Stimulated activated naive CD8-positive, alpha-beta T cell treated with anti-CD3 and anti-CD28 coated beads, Interleukin-15, Interleukin-2, amounts not matched to agents 100 U/mL and 50 U/mL, for 24 hours (primary cell): ENCODE measurements around the gene LGMN.

Source experiments
- ATAC-seq: fragments of 150-1000 bp; cut with Tn5 transposase; one replicate; pipeline ENCODE4 v1.10.0; 2021
- DNase-seq: peaks from one replicate; pipeline ENCODE4 v3.0.0; 2021

LGMN gene

DNA sequence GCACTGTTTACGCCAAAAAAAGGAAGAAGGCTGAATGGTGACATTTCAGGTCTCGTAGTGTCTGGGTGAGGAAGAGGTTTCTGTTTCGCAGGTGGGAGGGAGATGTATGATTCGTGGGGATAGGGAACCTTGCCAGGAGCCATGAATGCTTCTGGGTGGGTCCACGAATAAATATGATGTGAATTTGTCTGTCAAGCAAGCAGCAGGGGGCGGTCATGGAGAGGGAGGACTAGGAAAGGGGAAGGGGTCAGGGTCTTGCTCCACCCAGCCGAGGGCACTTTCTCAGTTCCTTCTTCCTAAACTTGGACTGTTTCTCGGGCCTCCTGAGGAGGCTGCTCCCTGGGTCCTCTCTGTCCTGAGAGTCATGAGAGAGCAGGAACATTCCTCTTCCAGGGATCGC lies 72.5 kb downstream of the LGMN start:
- DNase-seq (peak; percentile 44), ATAC-seq (no peak)

DNA sequence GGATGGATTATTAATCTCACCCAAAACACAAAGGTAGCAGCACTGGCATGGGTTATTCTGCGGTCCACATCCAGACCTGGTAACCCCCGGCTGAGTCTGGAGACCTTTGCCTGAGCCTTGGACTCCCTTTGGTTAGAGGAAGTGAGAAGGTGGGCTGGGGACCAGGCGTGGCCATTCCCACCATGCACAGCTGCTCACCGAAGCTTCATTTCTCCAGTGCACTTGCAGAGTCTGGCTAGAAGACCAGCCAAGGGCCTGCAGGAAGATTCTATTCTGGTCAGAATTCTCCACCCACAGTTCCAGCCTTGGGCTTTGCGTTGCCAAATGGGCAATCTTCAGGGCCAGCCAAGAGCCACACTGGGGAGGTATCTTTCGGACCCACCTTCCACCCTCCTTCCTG lies 73.0 kb downstream of the LGMN start:
- ATAC-seq: no peak
- DNase-seq: no peak

DNA sequence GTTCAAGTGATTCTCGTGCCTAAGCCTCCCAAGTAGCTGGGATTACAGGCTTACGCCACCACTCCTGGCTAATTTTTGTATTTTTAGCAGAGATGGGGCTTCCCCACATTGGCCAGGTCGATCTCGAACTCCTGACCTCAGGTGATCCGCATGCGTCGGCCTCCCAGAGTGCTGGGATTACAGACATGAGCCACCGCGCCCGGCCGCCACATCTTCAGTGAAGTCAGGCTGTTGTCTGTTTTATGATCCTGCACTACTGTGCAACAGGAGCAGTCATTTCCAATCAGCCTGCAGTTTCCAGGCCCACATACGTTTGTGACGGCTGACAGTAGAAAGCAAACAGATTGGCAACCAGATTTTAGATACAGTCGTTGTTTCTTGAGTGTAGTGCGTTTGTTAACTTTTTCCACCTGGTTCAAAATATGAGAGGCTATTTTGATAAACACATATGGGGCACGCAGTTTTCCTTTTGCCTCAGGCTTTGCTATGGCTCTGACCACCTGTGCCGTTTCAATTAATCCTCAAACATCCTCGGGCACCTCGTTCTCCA lies 74.8 kb downstream of the LGMN start:
- ATAC-seq: no peak
- DNase-seq: no peak

DNA sequence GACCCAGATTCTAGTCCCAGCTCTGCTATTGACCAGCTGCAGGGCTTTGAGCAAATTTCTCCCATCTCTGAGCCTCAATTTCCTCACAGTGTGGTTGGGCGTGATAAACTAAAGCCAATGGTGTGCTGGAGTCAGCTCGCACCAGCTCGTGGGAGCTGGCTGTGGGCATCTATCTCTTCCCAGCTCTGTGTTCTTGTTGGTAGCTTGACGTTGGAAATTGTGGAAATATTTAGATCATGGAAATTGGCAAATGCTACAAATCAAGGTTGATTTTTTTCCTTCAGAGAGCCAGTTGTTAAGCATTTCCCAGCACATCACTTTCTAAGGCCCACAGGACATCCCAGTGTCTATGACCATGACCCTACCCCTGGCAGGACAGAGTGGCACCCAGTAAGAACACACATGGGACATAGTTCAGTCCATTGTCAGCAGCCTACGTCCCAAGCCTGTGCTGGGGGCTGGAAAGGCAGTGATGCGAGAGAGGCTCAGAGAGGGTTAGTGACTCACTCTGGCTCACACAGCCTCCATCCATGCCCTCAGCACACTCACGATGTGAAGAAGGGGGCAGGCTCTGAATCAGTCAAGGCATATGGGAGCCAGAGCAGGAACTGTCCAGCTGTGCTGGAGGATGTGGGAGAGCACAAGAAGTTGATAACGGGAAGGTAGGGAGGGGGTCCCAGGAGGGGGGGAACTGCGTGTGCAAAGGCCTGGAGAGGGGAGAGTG lies 77.6 kb downstream of the LGMN start:
- ATAC-seq (peak; percentile 87), DNase-seq (peak; percentile 58)

DNA sequence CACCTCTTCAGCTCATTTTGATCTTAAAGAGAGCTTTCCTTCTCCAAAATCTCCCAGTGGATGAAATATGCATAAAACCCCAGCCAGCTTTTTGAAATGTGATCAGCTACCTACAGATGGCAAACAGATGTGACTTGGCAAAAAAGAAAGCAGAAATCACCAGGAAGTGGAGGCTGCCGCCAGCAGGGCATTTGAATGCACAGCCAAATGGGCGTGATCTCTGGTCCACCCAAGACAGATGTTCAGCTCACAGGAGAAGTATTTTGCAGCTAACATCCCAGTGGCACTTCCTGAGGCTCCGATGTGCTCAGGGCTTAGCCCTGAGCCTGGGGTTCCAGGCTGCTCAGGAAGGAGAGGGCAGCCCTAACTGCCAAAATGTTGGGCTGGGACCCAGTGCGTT lies 78.3 kb downstream of the LGMN start:
- no peak for DNase-seq
- ATAC-seq: no peak

DNA sequence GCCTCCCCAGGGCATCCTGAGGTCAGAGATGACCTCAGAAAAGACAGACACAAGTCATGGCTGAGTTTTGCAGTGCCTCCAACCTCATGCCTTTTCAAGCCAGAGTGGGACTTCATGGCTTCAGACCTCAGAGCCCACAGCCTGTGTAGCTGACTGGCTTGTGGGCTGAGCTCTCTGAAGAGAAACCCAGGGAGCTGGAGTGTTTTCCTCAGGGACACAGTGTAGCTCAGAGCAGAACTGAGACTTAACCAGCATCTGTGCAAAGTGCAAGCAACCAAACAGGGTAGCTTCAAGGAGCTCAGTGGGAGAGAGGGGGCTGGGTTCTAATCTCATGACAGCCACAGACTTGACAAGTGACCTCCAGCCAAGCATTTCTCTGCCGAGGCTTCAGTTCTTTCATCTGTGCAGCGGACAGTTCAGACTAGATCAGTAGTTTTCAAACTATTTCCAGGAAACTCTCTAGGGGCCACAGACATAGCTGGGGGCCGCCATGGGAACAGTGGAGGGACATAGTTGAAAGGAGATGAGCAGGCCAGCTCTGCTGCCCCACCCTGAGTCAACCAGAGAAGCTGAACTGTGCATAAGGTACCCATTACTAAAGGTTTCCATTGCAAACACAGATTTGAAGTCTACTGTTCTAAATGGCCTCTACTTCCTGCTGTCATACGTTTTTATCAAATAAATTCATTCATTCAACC lies 80.0 kb downstream of the LGMN start:
- ATAC-seq (peak; percentile 85), DNase-seq (peak; percentile 57)

DNA sequence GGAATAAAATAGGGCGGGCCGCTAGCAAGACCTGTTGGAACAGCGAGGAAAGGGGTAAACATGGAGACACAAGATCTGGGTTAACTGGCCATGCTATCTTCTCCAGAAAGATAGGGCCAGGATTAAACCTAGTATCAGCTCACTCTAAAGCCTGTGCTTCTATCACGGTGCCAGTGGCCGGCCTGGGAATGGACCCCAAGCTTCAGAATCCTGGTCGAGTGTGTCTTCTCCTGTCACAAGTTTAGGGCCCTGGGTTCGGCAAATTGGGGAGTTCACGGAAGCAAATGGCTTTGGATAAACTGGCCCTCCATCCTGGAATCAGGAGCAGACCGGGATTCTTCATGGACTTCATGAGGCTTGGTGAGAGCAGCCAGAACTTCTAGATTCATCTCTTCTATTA lies 82.2 kb downstream of the LGMN start:
- no peak for DNase-seq
- ATAC-seq: no peak

DNA sequence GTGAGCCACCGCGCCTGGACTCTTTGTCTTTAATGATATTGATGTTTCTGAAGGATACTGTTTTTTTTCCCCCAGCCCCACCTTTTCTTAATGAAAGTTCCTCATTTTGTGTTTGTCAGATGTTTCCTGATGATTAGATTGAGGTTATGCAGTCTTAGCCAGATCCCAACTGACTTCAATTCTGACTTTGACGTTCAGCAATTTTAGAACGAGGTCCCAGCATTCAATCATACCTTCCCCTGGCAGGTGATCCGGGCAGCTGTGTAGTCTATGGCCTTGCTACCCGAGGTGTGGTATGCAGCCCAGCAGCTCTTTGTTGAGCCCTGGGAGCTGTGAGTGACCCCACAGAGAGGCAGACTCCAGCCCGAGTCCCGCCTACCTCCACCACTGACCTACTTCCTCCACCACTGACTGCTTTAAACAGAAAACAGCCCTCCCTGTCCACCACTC lies 82.7 kb downstream of the LGMN start:
- ATAC-seq: no peak
- no peak for DNase-seq

DNA sequence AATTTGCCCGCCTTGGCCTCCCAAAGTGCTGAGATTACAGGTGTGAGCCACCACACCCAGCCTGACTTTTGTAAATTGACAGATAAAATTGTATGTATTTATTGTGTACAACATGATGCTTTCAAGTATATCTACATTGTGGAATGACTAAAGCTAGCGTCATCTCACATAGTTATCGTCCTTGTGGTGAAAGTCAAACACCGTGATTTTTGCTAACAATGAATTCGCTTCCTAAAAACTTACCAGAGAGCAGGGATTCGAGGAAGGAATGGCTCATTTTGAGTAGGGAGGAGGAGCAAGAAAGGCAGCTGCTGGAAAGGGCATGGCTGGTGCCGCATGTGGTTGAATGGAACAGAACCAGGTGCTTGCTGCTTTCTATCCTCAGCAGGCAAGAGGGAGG lies 85.4 kb downstream of the LGMN start:
- ATAC-seq: no peak
- DNase-seq: no peak

DNA sequence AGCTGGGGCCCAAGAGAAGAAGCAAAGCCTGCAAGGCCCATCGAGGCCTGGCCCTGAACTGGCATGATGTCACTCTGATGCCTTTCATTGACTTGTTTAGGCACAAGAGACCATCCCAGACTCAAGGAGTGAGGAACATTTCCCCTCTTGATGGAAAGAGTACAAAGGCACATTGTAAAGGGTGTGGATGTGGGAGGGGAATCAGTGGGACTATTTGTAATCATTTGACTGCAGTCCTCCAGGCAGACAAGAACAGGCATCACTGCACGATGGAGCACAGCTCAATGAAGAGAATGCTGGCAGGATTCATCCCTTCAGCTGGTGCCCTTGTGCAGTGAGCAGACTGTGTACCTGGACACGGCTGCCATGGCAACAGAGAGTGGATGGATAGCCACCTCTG lies 87.9 kb downstream of the LGMN start:
- ATAC-seq: no peak

DNA sequence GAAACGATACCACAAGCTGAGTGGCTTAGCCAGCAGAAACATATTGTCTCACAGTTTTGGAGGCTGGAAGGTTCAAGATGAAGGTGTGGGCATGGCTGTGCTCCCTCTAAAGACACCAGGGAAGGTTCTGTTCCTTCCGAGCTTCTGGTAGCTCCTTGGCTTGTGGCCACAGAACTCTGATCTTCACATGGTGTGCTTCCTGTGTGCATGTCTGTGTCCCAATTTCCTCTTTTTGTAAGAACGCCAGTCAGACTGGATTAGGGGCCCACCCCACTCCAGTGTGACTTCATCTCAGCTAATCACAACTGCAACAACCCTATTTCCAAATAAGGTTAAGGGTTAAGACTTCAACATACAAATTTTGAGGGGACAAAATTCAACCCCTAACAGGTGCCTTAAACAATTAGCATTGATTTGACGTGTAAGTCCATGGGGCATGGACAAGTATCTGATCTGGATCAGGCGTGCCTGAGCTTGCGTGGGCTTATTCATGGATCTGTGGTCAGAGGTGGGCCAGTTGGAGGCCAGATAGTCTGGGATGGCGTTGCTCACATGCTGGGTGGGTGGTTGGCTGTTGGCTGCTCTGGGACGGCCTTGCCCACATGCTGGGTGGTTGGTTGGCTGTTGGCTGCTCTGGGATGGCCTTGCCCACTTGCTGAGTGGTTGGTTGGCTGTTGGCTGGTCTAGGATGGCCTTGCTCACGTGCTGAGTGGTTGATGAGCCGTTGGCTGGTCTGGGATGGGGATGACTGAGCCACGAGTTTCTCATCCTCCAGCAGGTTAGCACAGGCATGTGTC lies 88.5 kb downstream of the LGMN start:
- no peak for DNase-seq
- no peak for ATAC-seq

More for the DNA sequence above, 87.9 kb downstream of the LGMN start:
- no peak for DNase-seq

DNA sequence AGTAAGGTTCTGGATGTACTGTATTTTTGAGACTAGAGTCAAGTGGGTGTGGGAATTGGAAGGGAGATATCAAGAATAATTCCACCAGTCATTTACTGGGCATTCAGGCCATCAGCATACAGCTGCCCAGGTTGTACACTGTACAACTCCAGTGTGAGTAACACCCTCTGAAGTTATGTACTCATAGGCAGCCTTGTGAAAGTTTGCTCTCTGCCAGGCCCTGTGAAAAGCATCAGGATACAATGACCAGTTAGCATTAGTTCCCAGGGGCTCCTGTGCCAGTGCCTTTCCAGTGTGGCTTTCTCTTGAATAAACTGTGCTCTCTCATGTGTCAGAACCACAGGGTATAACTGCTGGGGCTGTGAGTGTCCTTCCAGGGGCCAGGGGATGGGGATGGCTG lies 89.7 kb downstream of the LGMN start:
- no peak for ATAC-seq
- DNase-seq: no peak

DNA sequence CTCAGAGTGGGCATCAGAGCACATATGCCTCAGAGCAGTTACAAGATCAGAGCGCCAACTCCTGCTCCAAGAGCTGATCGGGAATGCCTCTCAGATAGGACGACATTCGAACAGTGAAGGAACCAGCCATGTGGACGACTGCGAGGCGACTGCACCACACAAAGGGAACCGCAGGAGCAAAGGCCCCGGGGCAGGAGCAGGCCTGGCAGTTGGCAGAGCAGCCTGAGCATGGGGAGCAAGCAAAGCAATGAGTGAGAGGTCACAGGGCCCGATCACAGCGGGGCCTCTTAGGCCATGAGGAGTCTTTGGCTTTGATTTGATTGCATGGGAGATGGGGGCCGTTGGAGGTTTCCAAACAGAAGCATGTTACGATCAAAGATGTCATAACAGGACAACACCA lies 90.3 kb downstream of the LGMN start:
- ATAC-seq (no peak), DNase-seq (no peak)

DNA sequence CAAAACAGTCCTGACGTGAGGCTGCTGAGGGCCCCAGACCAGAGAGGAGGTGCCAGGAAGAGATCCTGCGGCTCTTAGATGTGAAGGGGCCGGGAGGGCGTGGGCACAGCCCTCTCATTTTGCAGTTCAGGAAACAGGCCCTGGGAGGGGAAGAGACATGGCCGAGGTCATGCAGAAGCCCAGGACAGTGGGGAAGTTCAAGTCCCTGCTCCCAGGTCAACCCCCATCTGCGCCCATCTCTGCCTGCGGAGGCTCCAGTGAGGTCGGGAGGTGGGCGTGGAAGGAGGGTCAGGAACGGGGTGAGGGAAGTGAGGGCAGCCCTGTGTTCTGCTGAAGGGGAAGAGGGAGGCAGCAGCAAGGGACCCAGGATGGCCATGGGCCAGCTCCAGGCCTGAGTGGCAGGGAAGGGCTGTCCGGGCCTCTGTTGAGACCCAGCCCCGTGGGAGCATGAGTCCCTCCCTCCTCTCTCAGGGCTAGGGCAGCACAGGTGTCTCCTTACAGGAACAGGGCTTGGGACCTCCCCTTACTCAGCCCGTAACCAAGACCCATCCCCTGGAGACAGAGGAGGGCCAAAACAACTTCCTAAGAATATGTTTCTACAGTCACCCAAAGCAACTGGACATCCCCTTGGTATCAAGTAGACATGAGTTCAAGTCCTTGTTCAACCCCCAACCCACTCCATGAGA lies 90.8 kb downstream of the LGMN start:
- DNase-seq (peak; percentile 34), ATAC-seq (no peak)

DNA sequence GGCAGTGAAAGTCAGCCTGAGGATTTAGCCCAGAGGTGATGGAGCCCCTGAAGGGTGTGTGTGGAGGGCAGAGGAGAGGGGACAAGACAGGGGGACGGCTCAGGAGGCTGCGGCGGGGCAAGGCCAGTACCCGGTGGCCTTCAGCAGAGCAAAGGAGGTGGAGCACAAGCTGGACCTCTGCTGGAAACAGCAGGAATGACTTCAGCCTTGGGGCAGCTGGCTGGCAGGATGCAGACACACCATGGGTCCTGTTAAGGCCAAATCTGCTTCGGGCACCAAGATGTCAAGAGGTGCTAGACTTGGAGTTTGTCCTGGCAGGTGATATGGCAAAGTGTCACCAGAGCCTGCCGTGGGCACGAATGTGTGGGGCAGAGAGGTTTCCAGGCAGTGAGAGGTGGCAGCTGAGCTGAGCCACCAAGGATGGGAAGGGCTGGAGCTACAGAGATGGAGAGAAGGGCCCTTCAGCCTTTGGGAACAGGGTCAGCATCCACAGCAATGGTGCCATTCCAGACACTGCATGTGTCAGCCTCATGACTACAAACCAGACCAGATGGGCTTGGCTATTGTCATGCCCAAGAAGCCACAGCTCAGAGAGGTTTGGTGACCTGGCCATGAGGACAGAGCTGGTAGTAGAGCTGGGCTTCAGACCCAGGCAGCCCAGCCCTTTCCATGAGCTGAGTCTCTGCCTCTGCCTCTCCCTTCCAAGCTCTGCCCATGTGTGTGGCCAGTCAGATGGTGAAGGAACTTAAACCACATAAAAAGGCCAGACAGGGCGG lies 91.9 kb downstream of the LGMN start:
- no peak for ATAC-seq

DNA sequence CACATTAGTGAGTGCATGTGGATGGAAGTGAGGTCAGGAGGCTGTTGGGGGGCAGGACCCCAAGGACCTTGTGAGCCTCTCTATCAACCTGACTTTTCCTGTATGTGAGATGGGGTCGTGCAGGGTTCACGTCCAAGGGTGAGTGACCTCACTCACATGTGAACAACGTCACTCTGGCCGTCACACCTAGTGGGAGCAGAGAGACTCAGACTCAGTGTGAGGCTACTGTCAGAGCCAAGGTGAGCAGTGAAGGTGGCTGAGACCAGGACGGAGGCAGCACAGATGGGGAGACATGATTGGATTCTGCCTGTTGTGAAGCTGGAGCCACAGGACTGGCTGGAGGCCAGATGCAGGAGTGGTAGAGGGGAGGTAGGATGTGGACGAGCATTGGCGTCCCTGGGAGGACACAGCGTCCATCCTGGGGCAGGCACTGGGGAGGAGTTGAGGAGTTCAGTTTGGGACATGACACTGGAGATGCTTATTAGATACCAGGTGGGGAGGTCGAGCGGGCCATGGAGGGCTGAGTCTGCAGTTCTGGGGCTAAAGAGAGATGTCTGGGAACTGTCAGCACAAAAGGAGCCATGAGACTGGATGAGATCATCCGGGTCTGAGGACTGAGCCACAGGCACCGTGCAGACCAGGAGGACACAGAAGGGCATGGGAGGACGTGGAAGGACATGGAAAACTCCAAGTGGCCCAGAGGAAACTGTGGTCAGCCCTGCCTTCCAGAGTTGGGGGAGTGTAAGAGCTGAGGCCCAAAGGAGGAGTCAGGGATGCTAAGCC lies 92.8 kb downstream of the LGMN start:
- no peak for ATAC-seq
- peak; percentile 42 for DNase-seq

More for the DNA sequence above, 91.9 kb downstream of the LGMN start:
- DNase-seq: no peak

DNA sequence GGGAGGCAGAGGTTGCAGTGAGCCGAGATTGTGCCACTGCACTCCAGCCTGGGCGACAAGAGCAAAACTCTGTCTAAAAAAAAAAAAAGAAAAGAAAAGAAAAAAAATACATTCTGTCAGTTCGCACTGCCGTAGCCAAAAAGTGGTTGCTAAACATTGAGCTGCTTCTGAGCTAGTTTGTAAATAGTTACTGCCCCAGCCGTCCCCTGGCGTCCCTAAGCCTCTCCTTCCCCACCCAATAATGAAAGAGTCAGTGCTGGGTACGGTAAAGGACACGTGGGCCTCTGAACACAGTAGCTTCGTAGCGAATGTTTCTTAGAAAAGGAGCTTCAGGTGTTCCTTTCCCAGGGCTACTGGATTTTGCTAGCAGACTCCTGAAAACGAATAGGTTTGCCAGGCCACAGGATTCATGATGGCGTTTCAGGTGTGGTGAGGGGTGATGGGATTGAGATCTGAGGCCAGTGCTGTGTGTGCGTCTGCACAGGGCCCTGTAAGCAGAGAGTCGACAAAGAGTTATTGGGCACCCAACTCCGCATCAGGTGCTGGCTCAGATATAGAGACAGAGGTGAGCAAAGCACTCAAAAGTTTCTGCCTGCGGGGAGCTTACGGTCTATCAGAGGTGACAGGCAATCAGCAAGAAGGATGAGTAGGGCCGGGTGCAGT lies 94.1 kb downstream of the LGMN start:
- no peak for ATAC-seq
- no peak for DNase-seq
